ENCODE measurements around the gene DUOXA2.
"Not testable (repeated sequence)": the region's sequence is repeated elsewhere in the genome, so short reads cannot be mapped to it uniquely, and the experiment has no call there.

The DUOXA2 gene

GRCh38 chr15:45114076-45114750 is at the start of gene DUOXA2, which contains the start of gene DUOX2:
DUOXA2 (plus strand) TSS chr15:45114326; CDS start chr15:45114606, 280 bp downstream.
DUOX2 (minus strand) TSS chr15:45114172; CDS start chr15:45113411, 761 bp downstream.
- no peak for DNase-seq

- no peak for DNase-seq
Measured at GRCh38 chr15:45064386-45064785, 49.7 kb upstream of the DUOXA2 start.

GRCh38 chr15:45069942-45070360 is 44.2 kb upstream of the DUOXA2 start:
- DNase-seq: not testable (repeated sequence)

- not testable (repeated sequence) for DNase-seq
Measured at GRCh38 chr15:45073602-45074001, 40.5 kb upstream of the DUOXA2 start.

- not testable (repeated sequence) for DNase-seq
Measured at GRCh38 chr15:45075440-45076320, 38.4 kb upstream of the DUOXA2 start.

GRCh38 chr15:45077391-45077790 is 36.7 kb upstream of the DUOXA2 start:
- DNase-seq: not testable (repeated sequence)

- DNase-seq: not testable (repeated sequence)
Measured at GRCh38 chr15:45079201-45079600, 34.9 kb upstream of the DUOXA2 start.

- DNase-seq: not testable (repeated sequence)
Measured at GRCh38 chr15:45079628-45080246, 34.4 kb upstream of the DUOXA2 start.

GRCh38 chr15:45080593-45080992 is 33.5 kb upstream of the DUOXA2 start:
- DNase-seq: not testable (repeated sequence)

GRCh38 chr15:45082412-45082811 is 31.7 kb upstream of the DUOXA2 start:
- DNase-seq: not testable (repeated sequence)

- no peak for DNase-seq
Measured at GRCh38 chr15:45083223-45083622, 30.9 kb upstream of the DUOXA2 start.

- DNase-seq: no peak
Measured at GRCh38 chr15:45084163-45084562, 30.0 kb upstream of the DUOXA2 start.

- no peak for DNase-seq
Measured at GRCh38 chr15:45087513-45087912, 26.6 kb upstream of the DUOXA2 start.

GRCh38 chr15:45088801-45089711 is 25.1 kb upstream of the DUOXA2 start:
- no peak for DNase-seq

GRCh38 chr15:45089712-45090373 is 24.3 kb upstream of the DUOXA2 start:
- no peak for DNase-seq

- no peak for DNase-seq
Measured at GRCh38 chr15:45091161-45091560, 23.0 kb upstream of the DUOXA2 start.

GRCh38 chr15:45091576-45091975 is 22.6 kb upstream of the DUOXA2 start:
- no peak for DNase-seq

GRCh38 chr15:45093013-45093412 is 21.1 kb upstream of the DUOXA2 start:
- no peak for DNase-seq

GRCh38 chr15:45093622-45094357 is 20.3 kb upstream of the DUOXA2 start:
- no peak for DNase-seq

GRCh38 chr15:45094358-45094730 is 19.8 kb upstream of the DUOXA2 start:
- no peak for DNase-seq

- no peak for DNase-seq
Measured at GRCh38 chr15:45095661-45096060, 18.5 kb upstream of the DUOXA2 start.
